Breast epithelium (tissue), 4 donors: ENCODE results near the gene RAB19. TPM values are rescaled to one million over a fixed set of nuclear protein-coding genes. Genes with fewer than 3 reads are reported as not detected.
"Not testable (repeated sequence)": the region's sequence is repeated elsewhere in the genome, so short reads cannot be mapped to it uniquely, and the experiment has no call there.

Experiments
- DNase-seq, 2 donors: peaks; one replicate each; pipeline ENCODE4 v3.0.0-alpha.2; 2019; ENCODE audit warnings: low spot score in 2 of 2
- H3K27ac ChIP-seq, 2 donors: fragments of 200-600 bp; sonication (generic) in 1 of 2; one replicate each; pipeline ENCODE4 v1.5.1; 2016 to 2019; ENCODE audit warnings: mild to moderate bottlenecking in 1 of 2
- H3K27me3 ChIP-seq, 2 donors: fragments of 200-600 bp; sonication (generic) in 1 of 2; one replicate each; pipeline versions ENCODE4 v1.5.1 to v1.6.0; 2017 to 2019; ENCODE audit warnings: control low read depth in 1 of 2, mild to moderate bottlenecking in 1 of 2
- H3K36me3 ChIP-seq: fragments of 200-600 bp; one replicate; pipeline ENCODE4 v1.5.1; 2019
- H3K4me1 ChIP-seq, 2 donors: fragments of 200-600 bp; sonication (generic); one replicate each; pipeline ENCODE4 v1.5.1; 2016 to 2019; ENCODE audit warnings: control low read depth in 1 of 2
- H3K4me3 ChIP-seq, 3 donors: fragments of 200-600 bp; sonication (generic); 1 replicate in 2 of 3; 2 replicates in 1 of 3; pipeline ENCODE4 v1.5.1; 2016 to 2019; ENCODE audit warnings: mild to moderate bottlenecking in 3 of 3, moderate library complexity in 2 of 3
- H3K9me3 ChIP-seq, 2 donors: fragments of 200-600 bp; sonication (generic) in 1 of 2; one replicate each; pipeline ENCODE4 v1.5.1; 2016 to 2019; ENCODE audit warnings: control low read depth in 1 of 2
- CTCF ChIP-seq, 3 donors: fragments of 450-650 bp; IDR thresholded peaks; one replicate each; pipeline ENCODE4 v1.5.1; 2016 to 2017; ENCODE audit warnings: antibody characterized with exemption in 3 of 3, mild to moderate bottlenecking in 3 of 3, moderate library complexity in 3 of 3
- POLR2A ChIP-seq: fragments of 450-650 bp; IDR thresholded peaks from one replicate; pipeline ENCODE4 v1.6.1; 2016; ENCODE audit warnings: antibody characterized with exemption, mild to moderate bottlenecking, moderate library complexity
- POLR2AphosphoS5 ChIP-seq, 3 donors: sonication (generic); formaldehyde crosslinking; IDR thresholded peaks; one replicate each; pipeline ENCODE4 v1.6.1; 2017; ENCODE audit warnings: antibody characterized with exemption in 3 of 3
- intact Hi-C: fragments of 100-400 bp; cut with DNase I; formaldehyde crosslinking; loops from one replicate; pipeline ENCODE4 v1.15.1; 2023; ENCODE audit warnings: low total_unique reads
- total RNA-seq, 3 donors: library from RNA; depleted of rRNA; stranded (reverse); fragments of >200 nt; gene quantifications; one replicate each; pipeline ENCODE4 v1.1.0, GENCODE V29; 2016

The RAB19 gene
- total RNA-seq, 3 donors from 2014 or later, result 2.3 to 4.2 TPM; not detected in 1

DNA sequence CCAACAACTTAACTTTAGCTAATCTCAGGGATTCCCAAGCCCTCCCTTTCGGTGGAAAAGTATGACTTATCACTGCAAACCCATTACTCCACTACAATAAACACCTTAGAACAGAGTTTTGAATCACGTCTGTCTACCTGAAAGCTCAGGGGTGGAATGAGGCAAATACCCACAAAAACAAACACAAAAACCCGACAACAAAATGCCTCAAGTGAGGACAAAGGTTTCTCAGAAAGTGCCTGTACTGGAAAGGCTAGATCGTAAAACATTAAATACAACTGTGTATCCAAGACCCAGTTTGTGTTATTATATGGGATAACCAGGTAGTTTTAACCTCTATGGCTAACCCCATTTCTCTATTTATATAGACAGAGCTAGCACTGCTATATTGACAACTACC is 49.4 kb downstream of the RAB19 start:
- no peaks in the 10 kb centered on the region for H3K4me1 ChIP-seq
- no peak for DNase-seq
- intact Hi-C loops, result no loop called here

DNA sequence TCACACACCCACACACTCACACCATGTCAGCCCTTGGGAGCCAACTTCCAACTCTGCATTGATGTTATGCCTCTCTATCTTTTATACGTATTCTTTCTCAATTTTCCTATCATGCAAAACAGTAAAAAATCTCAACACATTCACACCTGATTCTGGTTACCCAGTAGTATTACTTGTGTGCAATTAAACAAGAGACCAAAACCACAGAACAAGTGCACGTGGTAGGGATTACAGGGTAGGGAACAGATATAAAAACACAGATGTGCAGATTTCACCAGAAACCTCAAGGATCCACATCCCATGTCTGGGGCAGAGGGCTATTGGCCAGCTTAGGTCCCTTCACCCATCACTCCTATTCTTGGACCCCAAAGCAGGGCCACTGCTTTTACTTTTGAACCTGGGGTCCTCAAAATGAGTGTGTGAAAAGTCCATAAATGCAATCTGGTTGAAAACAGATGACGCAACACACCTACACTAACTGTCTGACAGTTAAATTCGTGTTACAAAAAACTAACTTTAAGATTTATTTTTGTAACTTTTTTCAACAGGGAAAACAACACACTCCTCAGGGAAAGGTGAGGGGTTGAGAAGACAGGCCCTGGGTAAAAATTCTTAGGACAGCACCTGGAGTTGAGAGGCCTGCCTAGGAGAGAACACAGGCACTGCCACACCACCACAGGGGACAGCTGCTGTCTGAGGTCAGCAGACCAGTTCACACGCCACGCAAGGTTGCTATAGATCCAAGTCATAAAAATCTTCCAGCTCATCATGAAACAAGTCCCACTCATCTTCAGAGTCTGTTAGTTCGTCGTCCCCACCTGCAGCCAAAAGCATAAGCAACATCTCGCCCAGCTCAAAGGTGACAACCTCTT is 50.2 kb downstream of the RAB19 start:
- H3K27ac ChIP-seq, intact Hi-C loops, DNase-seq, H3K4me3 ChIP-seq, H3K27me3 ChIP-seq, H3K4me1 ChIP-seq, H3K9me3 ChIP-seq: not testable (repeated sequence)
- peaks cover 10% of the 10 kb centered on the region for H3K36me3 ChIP-seq

More for the DNA sequence above, 49.4 kb downstream of the RAB19 start:
- no peaks in the 10 kb centered on the region for H3K27me3 ChIP-seq
- H3K4me3 ChIP-seq, result no peak overlapping the region
- H3K27ac ChIP-seq, result no peak overlapping the region
- peaks cover 10% of the 10 kb centered on the region for H3K36me3 ChIP-seq
- H3K9me3 ChIP-seq, result no peaks in the 10 kb centered on the region
- no peak for TF ChIP-seq POLR2A
- no peak for TF ChIP-seq CTCF (IDR thresholded peaks at IDR 0.05)
- no peak for TF ChIP-seq POLR2AphosphoS5 (IDR thresholded peaks at IDR 0.05)

DNA sequence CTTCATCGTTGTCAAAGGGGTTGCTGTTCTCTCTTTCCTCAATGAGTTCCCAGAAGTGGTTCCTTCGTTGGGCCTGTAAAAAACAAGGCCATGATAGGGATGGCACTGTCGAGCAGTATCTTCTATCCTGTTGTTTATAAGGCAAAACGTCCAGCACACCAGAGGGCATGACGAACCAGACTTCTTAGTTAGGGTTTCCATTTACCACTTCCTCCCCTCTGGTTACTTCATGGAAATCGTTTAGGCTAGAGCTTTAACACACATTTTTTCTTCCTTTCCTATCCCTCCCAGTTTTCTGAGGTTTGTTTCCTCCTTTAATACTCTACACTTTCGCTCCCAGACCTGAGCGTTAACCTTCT is 50.8 kb downstream of the RAB19 start:
- peaks cover 10% of the 10 kb centered on the region for H3K36me3 ChIP-seq

DNA sequence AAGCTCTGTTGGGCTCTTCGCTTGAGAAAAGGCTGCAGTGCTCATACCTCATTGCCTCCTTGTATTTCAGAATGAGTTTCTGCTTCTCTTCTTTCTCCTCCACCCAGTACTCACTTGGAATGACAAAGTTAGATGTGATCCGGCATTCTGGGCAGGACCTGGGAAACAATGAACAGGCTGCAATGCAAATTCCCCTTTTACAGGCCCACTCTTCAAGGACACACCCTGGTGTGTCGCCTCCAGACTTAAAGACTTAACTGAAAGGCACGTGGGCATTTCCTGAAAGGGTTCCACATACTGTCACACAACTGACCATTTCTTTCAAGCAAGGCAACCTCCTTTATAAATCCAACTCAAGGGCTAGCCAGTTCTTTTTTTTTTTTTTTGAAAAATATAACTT is 51.9 kb downstream of the RAB19 start:
- Histone ChIP-seq H3K27ac (no peak overlapping the region), H3K4me1 (no peaks in the 10 kb centered on the region), H3K27me3 (no peaks in the 10 kb centered on the region), H3K9me3 (no peaks in the 10 kb centered on the region), H3K36me3 (peaks cover 10% of the 10 kb centered on the region), H3K4me3 (no peak overlapping the region)
- no peak for TF ChIP-seq CTCF (IDR thresholded peaks at IDR 0.05)
- no peak for TF ChIP-seq POLR2A
- TF ChIP-seq POLR2AphosphoS5 (IDR thresholded peaks at IDR 0.05), result no peak
- intact Hi-C loops, result no loop called here
- DNase-seq, result no peak

More for the DNA sequence above, 50.8 kb downstream of the RAB19 start:
- TF ChIP-seq POLR2A (no peak), CTCF (IDR thresholded peaks at IDR 0.05) (no peak), POLR2AphosphoS5 (IDR thresholded peaks at IDR 0.05) (no peak)
- Histone ChIP-seq H3K9me3 (no peaks in the 10 kb centered on the region), H3K4me3 (no peak overlapping the region), H3K27ac (no peak overlapping the region), H3K27me3 (no peaks in the 10 kb centered on the region), H3K4me1 (no peaks in the 10 kb centered on the region)
- intact Hi-C loops, result no loop called here
- no peak for DNase-seq

DNA sequence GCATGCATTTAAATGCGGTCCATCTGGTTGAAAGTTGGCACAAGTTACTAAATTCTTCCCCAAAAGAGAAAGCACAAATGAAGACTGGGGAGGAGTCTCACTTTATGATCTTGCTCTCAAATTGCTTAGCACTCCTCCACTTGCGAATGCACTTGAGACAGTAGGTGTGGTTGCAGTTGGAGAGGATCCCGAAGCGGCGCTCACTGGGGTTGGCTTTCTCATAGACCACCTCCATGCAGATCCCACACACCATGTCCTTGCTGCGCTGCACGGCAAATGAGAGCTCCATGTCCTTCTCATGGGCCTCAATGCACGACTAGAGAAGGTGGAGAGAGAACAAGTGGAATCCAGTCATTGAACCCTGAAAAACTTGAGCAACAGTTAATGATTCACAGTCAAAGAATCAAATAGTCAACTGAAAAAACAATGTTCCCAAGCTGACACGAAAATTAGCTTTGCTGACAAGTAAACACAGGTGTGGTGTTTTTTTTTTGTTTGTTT is 52.7 kb downstream of the RAB19 start:
- DNase-seq, result no peak
- Histone ChIP-seq H3K36me3 (peaks cover 10% of the 10 kb centered on the region), H3K4me1 (no peaks in the 10 kb centered on the region), H3K4me3 (no peak overlapping the region), H3K27ac (no peak overlapping the region), H3K9me3 (no peaks in the 10 kb centered on the region), H3K27me3 (no peaks in the 10 kb centered on the region)
- intact Hi-C loops, result no loop called here
- TF ChIP-seq POLR2AphosphoS5 (IDR thresholded peaks at IDR 0.05), result no peak
- TF ChIP-seq POLR2A, result no peak
- no peak for TF ChIP-seq CTCF (IDR thresholded peaks at IDR 0.05)
